ENCODE measurements around the gene GPX8.

DNA sequence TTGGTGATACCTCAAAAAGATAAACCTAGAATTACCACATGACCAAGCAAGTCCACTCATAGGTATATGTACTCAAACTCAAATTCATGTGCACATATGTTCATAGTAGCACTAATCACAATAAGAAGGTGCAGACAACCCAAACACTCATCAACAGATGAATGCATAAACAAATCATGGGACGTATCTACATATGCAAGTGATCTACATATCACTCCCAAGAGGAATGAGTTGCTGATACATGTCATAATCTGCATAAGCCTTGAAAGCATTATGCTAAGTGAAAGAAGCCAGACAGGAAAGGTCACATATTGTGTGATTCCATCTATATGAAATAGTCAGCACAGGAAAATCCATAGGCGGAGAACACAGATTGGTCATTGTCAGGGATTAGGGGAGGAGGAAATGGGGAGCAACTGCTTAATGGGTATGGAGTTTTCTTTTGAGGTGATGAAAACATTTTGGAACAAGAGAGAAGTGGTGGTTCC is 10.6 kb upstream of the GPX8 start:
- TF ChIP-seq TOX (CRISPR knock-in tag; IDR thresholded peaks at IDR 0.05; ENCODE audit: borderline replicate concordance) = no peak
- no peak for TF ChIP-seq POU6F1 (CRISPR knock-in tag; IDR thresholded peaks at IDR 0.05; ENCODE audit: borderline replicate concordance, low read depth)
- TF ChIP-seq ARNTL (CRISPR knock-in tag; IDR thresholded peaks at IDR 0.05; ENCODE audit: borderline replicate concordance, low read depth) = no peak
- TF ChIP-seq ZFP3 (CRISPR knock-in tag; IDR thresholded peaks at IDR 0.05) = no peak
- TF ChIP-seq CSDC2 (CRISPR knock-in tag; IDR thresholded peaks at IDR 0.05) = no peak
- TF ChIP-seq ZC3H10 (CRISPR knock-in tag; IDR thresholded peaks at IDR 0.05) = no peak
